HepG2 (cell line): ENCODE data around the gene FXYD5. TPM values are rescaled to one million over a fixed set of nuclear protein-coding genes. Genes with fewer than 3 reads are reported as not detected.

Experiments used
- CBX1 ChIP-seq: IDR thresholded peaks from one replicate; pipeline ENCODE4 v1.6.1; 2016; ENCODE audit warnings: antibody characterized with exemption, low read depth
- CENPT ChIP-seq: sonication (generic); formaldehyde crosslinking; IDR thresholded peaks from 2 replicates; pipeline ENCODE4 v1.8.0; 2022; ENCODE audit warnings: low read depth, mild to moderate bottlenecking, moderate library complexity, missing genetic modification reagents
- MBNL3 ChIP-seq: fragments of 250-450 bp; sonication (Bioruptor Pico); conservative IDR thresholded peaks from 2 replicates; pipeline ENCODE4 v1.8.0; 2022; ENCODE audit warnings: mild to moderate bottlenecking, inconsistent platforms
- MTA3 ChIP-seq: sonication (generic); formaldehyde crosslinking; IDR thresholded peaks from 2 replicates; pipeline ENCODE4 v1.4.0; 2020; ENCODE audit warnings: missing genetic modification reagents
- NAIF1 ChIP-seq: sonication (generic); formaldehyde crosslinking; IDR thresholded peaks from 2 replicates; pipeline ENCODE4 v1.5.0; 2020; ENCODE audit warnings: mild to moderate bottlenecking, missing genetic modification reagents, borderline replicate concordance
- PHB2 ChIP-seq: fragments of 450-650 bp; IDR thresholded peaks from 2 replicates; pipeline ENCODE4 v1.6.1; 2018; ENCODE audit not compliant: partially characterized antibody
- TCF7L2 ChIP-seq: IDR thresholded peaks from 2 replicates; pipeline ENCODE4 v1.6.1; 2011; ENCODE audit warnings: mild to moderate bottlenecking, low read depth, low read length, moderate library complexity
- WIZ ChIP-seq: sonication (generic); formaldehyde crosslinking; IDR thresholded peaks from 2 replicates; pipeline ENCODE4 v1.5.1; 2020; ENCODE audit warnings: mild to moderate bottlenecking, missing genetic modification reagents
- ZNF138 ChIP-seq: sonication (generic); formaldehyde crosslinking; IDR thresholded peaks from 2 replicates; pipeline ENCODE4 v1.5.0; 2020; ENCODE audit warnings: mild to moderate bottlenecking, low read depth, missing genetic modification reagents
- ZNF160 ChIP-seq: sonication (generic); formaldehyde crosslinking; IDR thresholded peaks from 2 replicates; pipeline ENCODE4 v1.8.0; 2022; ENCODE audit warnings: mild to moderate bottlenecking, inconsistent platforms, missing genetic modification reagents
- ZNF253 ChIP-seq: sonication (generic); formaldehyde crosslinking; IDR thresholded peaks from 2 replicates; pipeline ENCODE4 v1.8.0; 2022; ENCODE audit warnings: mild to moderate bottlenecking, missing genetic modification reagents, borderline replicate concordance
- ZNF451 ChIP-seq: sonication (generic); formaldehyde crosslinking; IDR thresholded peaks from 2 replicates; pipeline ENCODE4 v1.5.0; 2020; ENCODE audit warnings: mild to moderate bottlenecking, missing genetic modification reagents
- ZNF839 ChIP-seq: sonication (generic); formaldehyde crosslinking; IDR thresholded peaks from 2 replicates; pipeline ENCODE4 v1.4.0; 2020; ENCODE audit warnings: missing genetic modification reagents, mild to moderate bottlenecking, borderline replicate concordance
- polyA plus RNA-seq, 8 experiments: library from polyadenylated mRNA; depleted of rRNA in 3 of 8; stranded (reverse) in 7 of 8; unstranded in 1 of 8; fragments of >200 nt; fragmentation: Illumina TruSeq in 4 of 8; extraction: Trizol in 4 of 8; gene quantifications; 2 replicates each; pipeline versions ENCODE4 v1.2.1 to v1.2.3, GENCODE V29; 2011 to 2016; ENCODE audit warnings: low read depth in 4 of 8, missing spikeins in 1 of 8, mixed read lengths in 1 of 8; ENCODE audit not compliant: insufficient read depth in 1 of 8
- total RNA-seq, 5 experiments: library from RNA; depleted of rRNA; stranded (reverse); fragments of >200 nt; fragmentation: Illumina TruSeq; extraction: Trizol; gene quantifications; 2 replicates each; pipeline ENCODE4 v1.2.3, GENCODE V29; 2016; ENCODE audit warnings: low read depth in 1 of 5
- TF ChIP-seq, protein P1 (sequence below): sonication (generic); formaldehyde crosslinking; IDR thresholded peaks from 2 replicates; pipeline ENCODE4 v1.4.0; 2020; ENCODE audit warnings: missing genetic modification reagents
- TF ChIP-seq, protein P2 (sequence below): fragments of 450-650 bp; IDR thresholded peaks from 2 replicates; pipeline ENCODE4 v1.6.1; 2016
- TF ChIP-seq, protein P3 (sequence below): sonication (generic); formaldehyde crosslinking; IDR thresholded peaks from one replicate; pipeline ENCODE4 v1.5.1; 2020; ENCODE audit warnings: mild to moderate bottlenecking, missing genetic modification reagents; ENCODE audit errors: not compliant biosample characterization

Gene FXYD5
- total and polyA plus RNA-seq, 2 of the 13 experiments (the other 11 are each of a cell fraction or from before 2014, with no cell fraction given): 0.65 TPM; not detected in 1

DNA sequence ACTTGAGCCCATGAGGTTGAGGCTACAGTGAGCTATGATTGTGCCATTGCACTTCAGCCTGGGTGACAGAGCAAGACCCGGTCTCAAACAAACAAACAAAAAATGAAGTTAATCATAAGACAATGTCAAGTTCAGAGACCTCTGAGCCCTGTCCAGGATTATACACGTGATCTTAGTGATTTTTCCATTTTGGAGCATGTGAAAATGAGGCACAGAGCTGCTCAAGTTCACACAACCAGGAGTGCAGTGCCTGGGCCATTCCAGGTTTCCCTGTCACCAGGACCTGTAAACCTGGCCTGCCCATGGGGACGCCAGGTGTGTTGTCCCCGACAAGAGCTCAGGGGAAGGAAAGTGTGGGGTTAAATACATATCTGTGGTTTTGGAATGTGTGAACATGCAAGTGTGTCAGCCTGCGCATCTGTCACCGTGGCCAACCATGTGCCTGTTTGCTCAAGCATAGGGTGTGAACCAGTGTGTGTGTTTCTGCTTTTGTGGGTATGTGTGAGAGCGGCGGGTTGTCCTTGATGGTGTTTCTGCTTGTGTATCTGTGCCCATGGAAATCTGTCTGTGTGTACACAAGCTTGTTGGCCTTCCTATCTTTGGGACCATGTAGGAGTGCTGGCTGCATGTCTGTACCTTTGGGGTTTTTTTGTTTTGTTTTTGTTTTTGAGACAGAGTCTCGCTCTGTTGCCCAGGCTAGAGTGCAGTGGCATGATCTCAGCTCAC is 17.4 kb upstream of the FXYD5 start (continued):
- TF ChIP-seq, protein P1, sequence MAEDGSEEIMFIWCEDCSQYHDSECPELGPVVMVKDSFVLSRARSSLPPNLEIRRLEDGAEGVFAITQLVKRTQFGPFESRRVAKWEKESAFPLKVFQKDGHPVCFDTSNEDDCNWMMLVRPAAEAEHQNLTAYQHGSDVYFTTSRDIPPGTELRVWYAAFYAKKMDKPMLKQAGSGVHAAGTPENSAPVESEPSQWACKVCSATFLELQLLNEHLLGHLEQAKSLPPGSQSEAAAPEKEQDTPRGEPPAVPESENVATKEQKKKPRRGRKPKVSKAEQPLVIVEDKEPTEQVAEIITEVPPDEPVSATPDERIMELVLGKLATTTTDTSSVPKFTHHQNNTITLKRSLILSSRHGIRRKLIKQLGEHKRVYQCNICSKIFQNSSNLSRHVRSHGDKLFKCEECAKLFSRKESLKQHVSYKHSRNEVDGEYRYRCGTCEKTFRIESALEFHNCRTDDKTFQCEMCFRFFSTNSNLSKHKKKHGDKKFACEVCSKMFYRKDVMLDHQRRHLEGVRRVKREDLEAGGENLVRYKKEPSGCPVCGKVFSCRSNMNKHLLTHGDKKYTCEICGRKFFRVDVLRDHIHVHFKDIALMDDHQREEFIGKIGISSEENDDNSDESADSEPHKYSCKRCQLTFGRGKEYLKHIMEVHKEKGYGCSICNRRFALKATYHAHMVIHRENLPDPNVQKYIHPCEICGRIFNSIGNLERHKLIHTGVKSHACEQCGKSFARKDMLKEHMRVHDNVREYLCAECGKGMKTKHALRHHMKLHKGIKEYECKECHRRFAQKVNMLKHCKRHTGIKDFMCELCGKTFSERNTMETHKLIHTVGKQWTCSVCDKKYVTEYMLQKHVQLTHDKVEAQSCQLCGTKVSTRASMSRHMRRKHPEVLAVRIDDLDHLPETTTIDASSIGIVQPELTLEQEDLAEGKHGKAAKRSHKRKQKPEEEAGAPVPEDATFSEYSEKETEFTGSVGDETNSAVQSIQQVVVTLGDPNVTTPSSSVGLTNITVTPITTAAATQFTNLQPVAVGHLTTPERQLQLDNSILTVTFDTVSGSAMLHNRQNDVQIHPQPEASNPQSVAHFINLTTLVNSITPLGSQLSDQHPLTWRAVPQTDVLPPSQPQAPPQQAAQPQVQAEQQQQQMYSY (CRISPR knock-in tag): peak; percentile 85; the same call in 1 of the 2 replicates
- TF ChIP-seq ZNF839 (CRISPR knock-in tag) (no peak), ZNF253 (CRISPR knock-in tag) (no peak), CENPT (no peak), CBX1 (no peak), ZNF138 (0 out of 2 replicates have a peak, but pooled peaks have one; percentile 28), TCF7L2 (no peak), NAIF1 (CRISPR knock-in tag) (no peak), MTA3 (CRISPR knock-in tag) (no peak), PHB2 (no peak), ZNF451 (CRISPR knock-in tag) (no peak), MBNL3 (CRISPR knock-in tag) (no peak), ZNF160 (no peak), WIZ (CRISPR knock-in tag) (no peak)
- TF ChIP-seq, protein P2, sequence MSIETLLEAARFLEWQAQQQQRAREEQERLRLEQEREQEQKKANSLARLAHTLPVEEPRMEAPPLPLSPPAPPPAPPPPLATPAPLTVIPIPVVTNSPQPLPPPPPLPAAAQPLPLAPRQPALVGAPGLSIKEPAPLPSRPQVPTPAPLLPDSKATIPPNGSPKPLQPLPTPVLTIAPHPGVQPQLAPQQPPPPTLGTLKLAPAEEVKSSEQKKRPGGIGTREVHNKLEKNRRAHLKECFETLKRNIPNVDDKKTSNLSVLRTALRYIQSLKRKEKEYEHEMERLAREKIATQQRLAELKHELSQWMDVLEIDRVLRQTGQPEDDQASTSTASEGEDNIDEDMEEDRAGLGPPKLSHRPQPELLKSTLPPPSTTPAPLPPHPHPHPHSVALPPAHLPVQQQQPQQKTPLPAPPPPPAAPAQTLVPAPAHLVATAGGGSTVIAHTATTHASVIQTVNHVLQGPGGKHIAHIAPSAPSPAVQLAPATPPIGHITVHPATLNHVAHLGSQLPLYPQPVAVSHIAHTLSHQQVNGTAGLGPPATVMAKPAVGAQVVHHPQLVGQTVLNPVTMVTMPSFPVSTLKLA: peak; percentile 52
- TF ChIP-seq, protein P3, sequence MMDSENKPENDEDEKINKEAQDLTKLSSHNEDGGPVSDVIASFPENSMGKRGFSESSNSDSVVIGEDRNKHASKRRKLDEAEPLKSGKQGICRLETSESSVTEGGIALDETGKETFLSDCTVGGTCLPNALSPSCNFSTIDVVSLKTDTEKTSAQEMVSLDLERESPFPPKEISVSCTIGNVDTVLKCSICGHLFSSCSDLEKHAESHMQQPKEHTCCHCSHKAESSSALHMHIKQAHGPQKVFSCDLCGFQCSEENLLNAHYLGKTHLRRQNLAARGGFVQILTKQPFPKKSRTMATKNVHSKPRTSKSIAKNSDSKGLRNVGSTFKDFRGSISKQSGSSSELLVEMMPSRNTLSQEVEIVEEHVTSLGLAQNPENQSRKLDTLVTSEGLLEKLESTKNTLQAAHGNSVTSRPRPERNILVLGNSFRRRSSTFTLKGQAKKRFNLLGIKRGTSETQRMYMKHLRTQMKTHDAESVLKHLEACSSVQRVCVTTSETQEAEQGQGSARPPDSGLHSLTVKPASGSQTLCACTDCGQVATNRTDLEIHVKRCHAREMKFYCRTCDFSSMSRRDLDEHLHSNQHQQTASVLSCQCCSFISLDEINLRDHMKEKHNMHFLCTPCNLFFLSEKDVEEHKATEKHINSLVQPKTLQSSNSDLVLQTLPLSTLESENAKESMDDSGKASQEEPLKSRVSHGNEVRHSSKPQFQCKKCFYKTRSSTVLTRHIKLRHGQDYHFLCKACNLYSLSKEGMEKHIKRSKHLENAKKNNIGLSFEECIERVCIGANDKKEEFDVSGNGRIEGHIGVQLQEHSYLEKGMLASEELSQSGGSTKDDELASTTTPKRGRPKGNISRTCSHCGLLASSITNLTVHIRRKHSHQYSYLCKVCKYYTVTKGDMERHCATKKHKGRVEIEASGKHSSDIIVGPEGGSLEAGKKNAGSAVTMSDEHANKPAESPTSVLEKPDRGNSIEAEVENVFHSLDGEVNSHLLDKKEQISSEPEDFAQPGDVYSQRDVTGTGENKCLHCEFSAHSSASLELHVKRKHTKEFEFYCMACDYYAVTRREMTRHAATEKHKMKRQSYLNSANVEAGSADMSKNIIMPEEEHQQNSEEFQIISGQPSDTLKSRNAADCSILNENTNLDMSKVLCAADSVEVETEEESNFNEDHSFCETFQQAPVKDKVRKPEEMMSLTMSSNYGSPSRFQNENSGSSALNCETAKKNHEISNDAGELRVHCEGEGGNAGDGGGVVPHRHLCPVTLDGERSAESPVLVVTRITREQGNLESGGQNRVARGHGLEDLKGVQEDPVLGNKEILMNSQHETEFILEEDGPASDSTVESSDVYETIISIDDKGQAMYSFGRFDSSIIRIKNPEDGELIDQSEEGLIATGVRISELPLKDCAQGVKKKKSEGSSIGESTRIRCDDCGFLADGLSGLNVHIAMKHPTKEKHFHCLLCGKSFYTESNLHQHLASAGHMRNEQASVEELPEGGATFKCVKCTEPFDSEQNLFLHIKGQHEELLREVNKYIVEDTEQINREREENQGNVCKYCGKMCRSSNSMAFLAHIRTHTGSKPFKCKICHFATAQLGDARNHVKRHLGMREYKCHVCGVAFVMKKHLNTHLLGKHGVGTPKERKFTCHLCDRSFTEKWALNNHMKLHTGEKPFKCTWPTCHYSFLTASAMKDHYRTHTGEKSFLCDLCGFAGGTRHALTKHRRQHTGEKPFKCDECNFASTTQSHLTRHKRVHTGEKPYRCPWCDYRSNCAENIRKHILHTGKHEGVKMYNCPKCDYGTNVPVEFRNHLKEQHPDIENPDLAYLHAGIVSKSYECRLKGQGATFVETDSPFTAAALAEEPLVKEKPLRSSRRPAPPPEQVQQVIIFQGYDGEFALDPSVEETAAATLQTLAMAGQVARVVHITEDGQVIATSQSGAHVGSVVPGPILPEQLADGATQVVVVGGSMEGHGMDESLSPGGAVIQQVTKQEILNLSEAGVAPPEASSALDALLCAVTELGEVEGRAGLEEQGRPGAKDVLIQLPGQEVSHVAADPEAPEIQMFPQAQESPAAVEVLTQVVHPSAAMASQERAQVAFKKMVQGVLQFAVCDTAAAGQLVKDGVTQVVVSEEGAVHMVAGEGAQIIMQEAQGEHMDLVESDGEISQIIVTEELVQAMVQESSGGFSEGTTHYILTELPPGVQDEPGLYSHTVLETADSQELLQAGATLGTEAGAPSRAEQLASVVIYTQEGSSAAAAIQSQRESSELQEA: no peak
